Liver (tissue), 9 donors: ENCODE measurements around the gene FBXW4. TPM values are rescaled to one million over a fixed set of nuclear protein-coding genes. Genes with fewer than 3 reads are reported as not detected.

Source experiments
- DNase-seq: peaks from one replicate; pipeline ENCODE4 v3.0.0-alpha.2; 2017; ENCODE audit warnings: low spot score
- H3K27ac ChIP-seq, 2 donors: one replicate each; pipeline ENCODE4 v1.7.0; 2013; ENCODE audit warnings: inconsistent platforms in 2 of 2, low read length in 2 of 2, control low read depth in 1 of 2, low read depth in 1 of 2, mild to moderate bottlenecking in 1 of 2
- H3K27me3 ChIP-seq, 4 donors: one replicate each; pipeline versions ENCODE4 v1.6.1 to v1.7.0; 2013; ENCODE audit warnings: low read length in 3 of 4, inconsistent platforms in 1 of 4, mild to moderate bottlenecking in 1 of 4, moderate library complexity in 1 of 4; ENCODE audit not compliant: control insufficient read depth in 4 of 4, insufficient read depth in 4 of 4
- H3K36me3 ChIP-seq, 4 donors: one replicate each; pipeline versions ENCODE4 v1.6.1 to v1.7.0; 2013; ENCODE audit warnings: low read length in 3 of 4, mild to moderate bottlenecking in 3 of 4, low read depth in 1 of 4, moderate library complexity in 1 of 4; ENCODE audit not compliant: control insufficient read depth in 4 of 4, insufficient read depth in 3 of 4
- H3K4me1 ChIP-seq, 4 donors: one replicate each; pipeline versions ENCODE4 v1.6.1 to v1.7.0; 2013; ENCODE audit warnings: low read length in 3 of 4, mild to moderate bottlenecking in 3 of 4, moderate library complexity in 1 of 4; ENCODE audit not compliant: control insufficient read depth in 4 of 4, insufficient read depth in 4 of 4
- H3K4me3 ChIP-seq, 3 donors: one replicate each; pipeline versions ENCODE4 v1.6.1 to v1.7.0; 2013; ENCODE audit warnings: low read length in 3 of 3, control low read depth in 1 of 3, low read depth in 1 of 3, mild to moderate bottlenecking in 1 of 3
- H3K9ac ChIP-seq, 2 donors: one replicate each; pipeline ENCODE4 v1.7.0; 2013; ENCODE audit warnings: low read length in 2 of 2, mild to moderate bottlenecking in 2 of 2, moderate library complexity in 2 of 2, control low read depth in 1 of 2, low read depth in 1 of 2
- H3K9me3 ChIP-seq, 4 donors: one replicate each; pipeline versions ENCODE4 v1.6.1 to v1.7.0; 2013; ENCODE audit warnings: low read length in 3 of 4; ENCODE audit not compliant: control insufficient read depth in 4 of 4
- CTCF ChIP-seq: fragments of 150-350 bp; IDR thresholded peaks from 2 replicates; pipeline ENCODE4 v1.5.1; 2017; ENCODE audit warnings: improper control_type of control experiment, low read depth, low read length; ENCODE audit not compliant: missing input control
- EGR1 ChIP-seq, 2 donors: IDR thresholded peaks; 2 replicates each; pipeline ENCODE4 v1.6.1; 2016 to 2018; ENCODE audit warnings: antibody characterized with exemption in 2 of 2, low read depth in 2 of 2
- FOXA1 ChIP-seq: IDR thresholded peaks from 2 replicates; pipeline ENCODE4 v1.6.1; 2016; ENCODE audit warnings: antibody characterized with exemption
- FOXA2 ChIP-seq: IDR thresholded peaks from 2 replicates; pipeline ENCODE4 v1.6.1; 2016; ENCODE audit warnings: antibody characterized with exemption
- GABPA ChIP-seq, 2 donors: IDR thresholded peaks in 1 of 2; conservative IDR thresholded peaks in 1 of 2; 2 replicates each; pipeline ENCODE4 v1.6.1; 2016; ENCODE audit warnings: antibody characterized with exemption in 2 of 2, mild to moderate bottlenecking in 1 of 2, moderate library complexity in 1 of 2
- HNF4A ChIP-seq, 2 donors: conservative IDR thresholded peaks; 2 replicates each; pipeline ENCODE4 v1.6.1; 2016; ENCODE audit warnings: antibody characterized with exemption in 2 of 2, mild to moderate bottlenecking in 2 of 2
- HNF4G ChIP-seq: IDR thresholded peaks from 2 replicates; pipeline ENCODE4 v1.6.1; 2016; ENCODE audit warnings: antibody characterized with exemption
- JUND ChIP-seq, 2 donors: IDR thresholded peaks; 2 replicates each; pipeline ENCODE4 v1.6.1; 2016; ENCODE audit warnings: antibody characterized with exemption in 2 of 2
- MAX ChIP-seq: IDR thresholded peaks from 2 replicates; pipeline ENCODE4 v1.6.1; 2016; ENCODE audit warnings: antibody characterized with exemption
- NR2F2 ChIP-seq: IDR thresholded peaks from 2 replicates; pipeline ENCODE4 v1.6.1; 2016; ENCODE audit warnings: antibody characterized with exemption
- RAD21 ChIP-seq, 2 donors: IDR thresholded peaks; 2 replicates each; pipeline ENCODE4 v1.6.1; 2016; ENCODE audit warnings: antibody characterized with exemption in 2 of 2, mild to moderate bottlenecking in 2 of 2
- REST ChIP-seq: IDR thresholded peaks from 2 replicates; pipeline ENCODE4 v1.6.1; 2016; ENCODE audit warnings: antibody characterized with exemption, mild to moderate bottlenecking
- RXRA ChIP-seq, 2 donors: IDR thresholded peaks; 2 replicates each; pipeline ENCODE4 v1.6.1; 2017 to 2018; ENCODE audit warnings: antibody characterized with exemption in 2 of 2, mild to moderate bottlenecking in 1 of 2
- TAF1 ChIP-seq: conservative IDR thresholded peaks from 2 replicates; pipeline ENCODE4 v1.6.1; 2016; ENCODE audit warnings: antibody characterized with exemption, mild to moderate bottlenecking
- YY1 ChIP-seq: IDR thresholded peaks from 2 replicates; pipeline ENCODE4 v1.6.1; 2016; ENCODE audit warnings: antibody characterized with exemption, mild to moderate bottlenecking
- WGBS: extraction: QIAGEN DNeasy Blood & Tissue Kit; methylation state at CpG from one replicate; pipeline ENCODE4 v1.1.7; 2013; 5-methylcytosine and 5-hydroxymethylcytosine counted together
- polyA plus RNA-seq, 2 donors: library from polyadenylated mRNA; stranded (reverse) in 1 of 2; unstranded in 1 of 2; fragments of 200-250 nt in 1 of 2; fragments of >200 nt in 1 of 2; fragmentation: Nextera tagmentation in 1 of 2; extraction: Ambion mirVana in 1 of 2; gene quantifications; one replicate each; pipeline versions ENCODE4 v1.2.1 to v1.2.3, GENCODE V29; 2013 to 2015
- total RNA-seq, 2 donors: library from RNA; depleted of rRNA; stranded (reverse); fragments of >200 nt; gene quantifications; one replicate each; pipeline ENCODE4 v1.2.3, GENCODE V29; 2014
- donor health status: healthy.
- donor health status: healthy.
- donor health status: healthy.
- donor health status: healthy.
- donor health status: healthy.

Gene FBXW4
- total and polyA plus RNA-seq, 4 donors, result 5.4 to 54.1 (median 20.5) TPM

DNA sequence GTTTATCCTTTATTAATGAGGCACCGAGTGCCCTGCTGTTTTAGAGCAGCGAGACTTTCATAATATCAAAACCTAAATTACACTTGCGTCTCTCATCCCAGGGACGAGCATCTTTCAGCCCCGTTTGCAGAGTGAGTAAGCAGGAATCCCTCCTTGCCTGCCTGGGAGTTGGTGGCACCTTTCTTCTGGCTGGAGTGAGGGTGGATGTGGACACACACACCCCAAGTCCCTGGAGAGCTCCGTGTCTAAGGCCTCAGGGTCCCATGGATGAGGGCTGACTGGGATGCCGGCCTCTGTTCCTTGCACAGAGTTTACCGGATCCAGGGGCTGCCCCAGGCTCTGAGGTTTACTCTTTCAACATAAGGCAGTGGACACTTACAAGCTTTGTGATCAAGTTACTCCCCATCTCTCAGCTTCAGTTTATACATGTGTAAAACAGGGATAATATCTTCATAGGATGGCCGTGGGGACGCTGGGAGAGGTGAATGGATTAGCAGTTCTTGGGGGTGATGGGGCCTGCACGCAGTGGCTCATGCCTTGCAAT lies 131.4 kb downstream of the FBXW4 start:
- H3K9ac ChIP-seq, result no peak overlapping the region
- 72% methylated on average over 11 of the region's 11 CpGs for WGBS
- no peak for DNase-seq
- no peaks in the 10 kb centered on the region for H3K36me3 ChIP-seq
- no peak overlapping the region for H3K4me3 ChIP-seq
- TF ChIP-seq FOXA1 (no peak), FOXA2 (no peak), YY1 (no peak), REST (no peak), JUND (IDR thresholded peaks at IDR 0.05) (no peak), CTCF (no peak), TAF1 (no peak), MAX (no peak), HNF4G (no peak), RXRA (IDR thresholded peaks at IDR 0.05) (no peak), RAD21 (IDR thresholded peaks at IDR 0.05) (no peak), HNF4A (conservative IDR thresholded peaks at IDR 0.05) (no peak), EGR1 (IDR thresholded peaks at IDR 0.05; ENCODE audit: low read depth in 2 of 2) (no peak), GABPA (IDR thresholded peaks at IDR 0.05 in 1 of 2, conservative IDR thresholded peaks at IDR 0.05 in 1 of 2) (no peak)
- H3K9me3 ChIP-seq, result no peaks in the 10 kb centered on the region
- no peak overlapping the region for H3K27ac ChIP-seq
- H3K4me1 ChIP-seq, result peaks cover 0 to 2% (median under 1%) of the 10 kb centered on the region in 4 donors
- H3K27me3 ChIP-seq, result peaks cover 0 to 4% (median 2%) of the 10 kb centered on the region in 4 donors

DNA sequence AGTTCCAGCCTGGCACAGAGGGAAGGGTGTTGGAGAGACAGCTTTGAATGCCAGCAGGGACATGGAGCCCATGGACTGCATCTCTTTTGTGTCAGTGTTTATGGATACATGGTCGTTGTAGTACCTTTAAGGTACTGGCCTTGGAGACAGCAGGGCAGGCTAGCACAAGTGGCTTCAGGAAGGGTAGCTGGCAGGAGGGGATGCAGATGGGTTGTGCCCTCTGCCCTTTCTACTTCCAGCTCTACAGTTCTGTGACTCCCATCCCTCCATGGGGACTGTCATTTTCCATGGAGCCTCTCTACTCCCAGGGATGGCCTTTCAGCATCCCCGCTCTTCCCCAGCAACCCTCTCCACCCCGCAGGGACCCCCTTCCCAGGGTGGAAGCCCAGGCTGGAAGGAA lies 132.0 kb downstream of the FBXW4 start:
- no peak overlapping the region for H3K4me3 ChIP-seq
- no peaks in the 10 kb centered on the region for H3K36me3 ChIP-seq
- DNase-seq, result no peak
- H3K4me1 ChIP-seq, result peaks cover 0 to 2% (median under 1%) of the 10 kb centered on the region in 4 donors
- 71% methylated on average over 3 of the region's 3 CpGs for WGBS
- peaks cover 0 to 4% (median 2%) of the 10 kb centered on the region in 4 donors for H3K27me3 ChIP-seq
- no peak overlapping the region for H3K27ac ChIP-seq
- no peaks in the 10 kb centered on the region for H3K9me3 ChIP-seq
- no peak for TF ChIP-seq FOXA2
- no peak for TF ChIP-seq NR2F2
- TF ChIP-seq MAX, result no peak
- TF ChIP-seq FOXA1, result no peak
- no peak for TF ChIP-seq CTCF
- TF ChIP-seq REST, result no peak
- no peak overlapping the region for H3K9ac ChIP-seq
